NCI-H1694 treated with DMSO at 0.1 percent for 48 hours (cell line): ENCODE results near the gene DCDC2C.

Experiments
- DNase-seq: peaks from one replicate; lab custom pipeline; 2025; lab: John Stamatoyannopoulos, UW

Gene DCDC2C

DNA sequence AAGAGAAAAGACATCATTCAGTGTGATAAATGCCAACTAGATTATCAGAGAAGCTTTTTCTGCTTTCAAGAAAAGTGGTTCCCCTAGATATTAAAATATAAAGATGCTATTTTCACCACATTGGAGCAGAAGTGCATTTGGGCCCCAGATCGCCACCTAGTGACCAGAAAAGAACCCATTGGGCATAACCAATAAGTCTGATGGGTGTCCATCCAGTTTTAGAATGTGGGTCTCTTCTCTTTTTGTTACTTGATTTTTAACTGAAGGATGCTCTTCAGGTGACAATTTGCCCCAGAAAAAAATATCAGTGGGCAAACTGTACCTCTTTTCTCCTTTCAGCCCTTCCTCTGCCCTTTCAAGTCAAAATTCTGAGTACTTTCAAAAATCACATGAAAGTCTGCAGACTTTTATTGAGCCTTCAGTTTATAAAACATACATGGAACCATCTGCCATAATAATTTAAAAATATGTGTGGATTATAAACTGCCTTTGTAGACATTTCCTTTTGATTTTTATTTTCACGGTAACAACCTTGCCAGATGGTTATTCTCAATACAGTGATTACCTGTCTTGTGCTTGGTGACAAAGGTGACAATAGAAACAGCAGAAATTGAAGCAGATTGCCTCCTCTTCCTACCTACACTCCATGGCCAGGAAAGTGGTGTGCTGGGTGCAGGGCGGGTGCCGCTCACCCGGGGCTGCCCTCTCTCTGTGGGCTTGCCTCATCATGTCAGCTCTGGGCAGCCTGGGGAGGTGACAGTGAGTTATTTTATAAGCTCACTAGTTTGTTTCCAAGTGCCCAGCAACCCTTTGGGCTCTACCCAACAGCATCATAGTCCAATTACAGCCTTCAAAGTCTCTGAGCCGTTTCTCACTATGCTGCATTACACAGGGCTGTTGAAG, 124.5 kb downstream of the DCDC2C start:
- DNase-seq = peak; percentile 38

- no peak for DNase-seq
These were observed 127.4 kb downstream of the DCDC2C start for GRCh38 chr2:3830796-3831195.

DNA sequence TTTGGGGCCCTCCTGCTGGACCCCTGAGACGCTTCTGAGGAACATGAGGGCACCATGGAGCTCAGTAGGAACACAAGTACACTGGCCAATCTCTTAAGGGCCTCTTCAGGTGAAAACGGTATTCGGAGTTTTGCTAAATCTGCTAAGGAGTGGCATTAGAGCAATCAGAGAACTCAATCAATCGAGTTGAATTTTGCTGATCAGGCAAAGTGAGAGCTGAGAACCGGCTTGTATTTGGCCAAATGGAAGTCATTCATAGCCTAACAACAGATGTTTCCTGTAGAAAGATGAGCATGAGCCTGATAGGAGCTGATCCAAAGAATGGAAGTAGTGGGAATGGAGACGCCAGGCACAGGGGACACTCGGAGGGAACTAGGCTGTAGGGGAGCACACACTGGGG, 133.7 kb downstream of the DCDC2C start:
- DNase-seq = no peak

GRCh38 chr2:3838348-3838747, 135.0 kb downstream of the DCDC2C start:
- DNase-seq = no peak

DNA sequence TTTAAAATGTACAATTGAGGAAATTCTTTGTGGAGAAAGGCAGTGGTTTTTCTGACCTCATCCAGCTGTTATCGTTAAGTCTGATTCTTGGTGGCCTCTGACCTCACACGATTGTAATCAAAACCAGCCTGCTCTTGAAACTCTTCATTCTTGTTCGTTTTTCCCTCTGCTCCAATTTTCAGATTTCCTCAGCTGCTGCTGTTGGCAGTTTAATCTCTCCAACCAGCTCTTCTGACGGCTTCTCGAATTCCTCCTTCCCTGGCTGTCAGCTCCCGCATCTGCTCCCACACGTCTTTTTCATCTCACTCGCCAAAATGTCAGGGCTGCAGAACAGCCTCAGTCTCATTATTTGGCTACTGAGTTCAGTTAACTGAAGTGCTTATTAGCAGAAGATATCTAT, 136.1 kb downstream of the DCDC2C start:
- DNase-seq = no peak

- no peak for DNase-seq
These were observed 137.3 kb downstream of the DCDC2C start for GRCh38 chr2:3840611-3841155.

DNA sequence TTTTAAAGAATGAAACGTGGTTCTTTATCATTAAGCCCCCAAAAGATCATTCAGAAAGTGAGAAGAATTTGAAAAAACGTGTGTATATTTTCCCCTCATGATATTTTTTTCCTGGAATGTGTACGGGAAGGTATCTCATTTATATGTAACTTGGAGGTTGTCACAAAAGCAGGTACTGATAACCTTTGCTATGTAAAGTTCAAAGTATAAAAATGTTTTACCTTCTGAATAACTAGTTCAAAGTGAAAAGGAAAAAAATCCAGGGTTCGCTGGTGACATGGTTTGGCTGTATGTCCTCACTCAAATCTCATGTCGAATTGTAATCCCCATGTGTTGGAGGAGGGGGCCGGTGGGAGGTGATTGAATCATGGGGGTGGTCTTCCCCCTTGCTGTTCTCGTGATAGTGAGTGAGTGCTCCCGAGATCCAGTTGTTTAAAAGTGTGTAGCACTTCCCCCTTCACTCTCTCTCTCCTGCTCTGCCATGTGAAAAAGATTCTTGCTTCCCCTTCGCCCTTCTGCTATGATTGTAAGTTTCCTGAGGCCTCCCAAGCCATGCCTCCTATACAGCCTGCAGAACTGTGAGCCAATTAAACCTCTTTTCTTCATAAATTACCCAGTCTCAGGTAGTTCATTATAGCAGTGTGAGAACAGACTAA, 144.2 kb downstream of the DCDC2C start:
- DNase-seq = no peak

DNA sequence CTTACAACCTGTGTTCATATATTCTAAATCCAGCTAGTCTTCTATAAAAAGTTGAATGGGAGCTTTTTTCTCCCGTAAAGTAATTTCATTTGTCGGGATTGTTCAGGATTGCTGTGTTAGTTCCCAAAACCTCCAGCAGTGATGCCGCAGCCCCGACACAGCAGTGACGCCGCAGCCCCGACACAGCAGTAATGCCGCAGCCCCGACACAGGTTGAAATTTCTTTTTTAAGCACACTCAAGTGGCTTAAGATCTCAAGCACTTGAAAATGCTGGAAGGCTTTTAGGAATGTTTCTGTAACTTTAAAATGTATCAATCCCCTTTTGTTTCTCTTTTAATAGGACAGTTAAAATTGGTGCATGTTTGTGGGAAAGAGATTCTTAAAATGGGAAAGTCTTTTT, 145.4 kb downstream of the DCDC2C start:
- DNase-seq = no peak

GRCh38 chr2:3849213-3849612, 145.8 kb downstream of the DCDC2C start:
- no peak for DNase-seq

DNA sequence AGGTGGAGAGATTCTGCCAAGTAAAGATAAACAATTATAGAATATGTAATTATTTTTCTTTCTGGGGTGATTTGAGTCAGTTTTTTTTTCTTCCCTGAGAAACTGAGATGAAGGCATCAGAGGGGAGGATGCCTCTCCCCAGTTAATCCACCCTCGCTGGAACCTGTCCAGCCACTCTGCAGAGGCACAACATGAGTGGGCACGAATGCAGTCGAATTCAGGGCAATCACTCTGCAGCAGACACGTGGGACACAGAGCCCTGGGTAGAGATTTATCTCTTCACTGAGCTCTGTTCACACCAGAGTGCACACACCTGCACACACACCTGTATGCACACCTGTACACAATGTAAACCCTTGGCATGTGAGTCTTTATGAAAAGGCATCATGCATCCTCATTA, 154.2 kb downstream of the DCDC2C start:
- DNase-seq = no peak

DNA sequence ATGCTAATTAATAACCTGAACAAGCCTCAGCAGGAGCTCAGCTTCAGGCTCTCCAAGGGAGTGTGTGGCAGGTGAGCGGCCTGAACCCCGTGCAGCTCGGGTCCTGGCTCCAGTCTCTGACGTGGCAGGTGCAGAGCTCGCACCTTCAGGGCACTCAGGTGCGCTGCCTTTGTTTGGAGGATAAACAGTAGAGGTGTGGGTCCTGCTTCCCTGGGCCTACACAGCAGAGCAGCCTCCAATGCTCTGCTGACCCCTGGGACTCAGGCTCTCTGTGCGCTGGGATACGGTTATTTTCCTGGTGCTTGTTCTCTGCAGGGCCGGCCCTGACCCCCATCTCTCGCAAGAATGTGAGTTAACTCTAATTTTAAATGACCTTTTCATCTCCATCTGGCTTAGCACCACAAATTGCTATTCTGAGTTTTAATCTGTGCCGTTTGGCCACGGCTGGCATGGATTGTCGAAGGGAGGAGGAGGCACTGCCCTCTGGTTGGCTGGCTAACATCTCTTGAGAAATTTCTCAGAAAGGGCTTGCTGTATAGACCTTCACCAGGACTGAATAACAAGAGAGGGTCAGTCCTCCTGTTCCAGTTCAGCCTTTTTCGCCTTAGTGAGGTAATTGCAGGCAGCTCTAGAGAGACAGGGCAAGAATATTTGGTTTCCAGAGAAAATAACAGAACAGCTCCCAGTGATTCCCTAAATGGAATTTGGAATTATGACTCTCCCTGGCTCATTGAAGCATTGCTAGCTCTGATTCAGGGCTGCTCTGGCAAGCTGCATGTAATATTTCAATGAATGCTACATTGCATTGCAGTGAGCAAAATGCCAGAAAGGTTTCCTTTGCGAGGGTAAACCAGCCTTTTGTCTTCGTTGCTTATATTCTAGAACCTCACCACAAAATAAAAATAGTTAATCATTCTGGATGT, 161.8 kb downstream of the DCDC2C start:
- DNase-seq = no peak

- no peak for DNase-seq
These were observed 164.1 kb downstream of the DCDC2C start for GRCh38 chr2:3867469-3867868.

DNA sequence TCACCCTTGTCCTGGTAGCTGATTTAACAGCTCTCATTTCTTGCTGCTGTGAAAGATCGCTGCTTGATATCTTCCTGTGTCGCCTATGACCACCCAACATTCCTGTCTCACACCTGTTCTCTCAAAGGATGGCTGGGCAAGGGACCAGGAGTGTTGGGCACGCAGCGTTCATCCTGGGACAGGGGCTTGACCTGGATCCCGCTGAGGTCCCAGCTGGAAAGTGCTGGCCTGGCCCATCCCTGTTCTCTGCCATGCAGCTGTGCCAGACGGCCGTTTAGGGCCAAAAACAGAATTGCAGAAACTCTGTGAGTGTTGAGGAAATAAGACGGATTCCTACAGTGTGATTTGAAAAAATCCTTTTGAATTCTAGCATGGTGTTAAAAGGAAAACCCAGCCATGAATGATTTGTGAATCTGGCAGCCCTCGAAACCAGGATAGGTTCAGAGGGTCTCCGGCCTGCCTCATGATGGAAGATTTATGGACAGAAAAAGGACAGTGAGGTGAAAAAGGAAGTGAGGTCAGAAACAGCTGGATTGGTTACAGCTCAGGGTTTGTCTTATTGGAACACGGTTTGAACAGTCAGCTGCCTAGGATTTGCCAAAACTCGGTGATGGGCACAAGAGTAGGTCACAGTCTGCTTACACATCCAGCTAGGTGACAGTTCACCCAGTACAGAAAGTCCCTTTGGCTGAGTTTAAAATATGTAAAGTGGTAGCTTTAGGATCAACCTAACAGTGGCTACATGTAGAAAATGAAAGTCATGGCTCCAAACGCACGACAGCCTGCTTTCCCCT, 164.8 kb downstream of the DCDC2C start:
- DNase-seq = no peak

DNA sequence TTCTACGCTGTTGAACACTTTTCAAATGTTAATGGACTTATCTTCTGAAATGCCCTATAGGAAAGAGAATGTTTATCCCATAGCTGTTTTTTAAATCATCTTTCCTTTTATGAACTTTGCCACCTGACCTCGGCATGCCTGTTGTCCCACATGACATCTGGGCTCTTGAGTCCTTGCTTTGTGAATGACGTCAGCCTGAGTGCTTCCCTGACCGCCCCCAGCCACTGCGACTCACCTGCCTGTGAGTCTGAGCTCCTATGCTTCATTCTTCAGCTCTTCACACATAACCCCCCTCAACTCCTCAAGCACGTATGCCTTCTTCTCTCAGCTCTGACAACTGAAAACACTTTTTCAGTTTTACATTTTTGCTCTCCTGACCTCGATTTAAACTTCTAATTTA, 166.8 kb downstream of the DCDC2C start:
- DNase-seq = no peak

- no peak for DNase-seq
These were observed 167.6 kb downstream of the DCDC2C start for GRCh38 chr2:3871002-3871401.

GRCh38 chr2:3872451-3872850, 169.1 kb downstream of the DCDC2C start:
- DNase-seq = no peak

DNA sequence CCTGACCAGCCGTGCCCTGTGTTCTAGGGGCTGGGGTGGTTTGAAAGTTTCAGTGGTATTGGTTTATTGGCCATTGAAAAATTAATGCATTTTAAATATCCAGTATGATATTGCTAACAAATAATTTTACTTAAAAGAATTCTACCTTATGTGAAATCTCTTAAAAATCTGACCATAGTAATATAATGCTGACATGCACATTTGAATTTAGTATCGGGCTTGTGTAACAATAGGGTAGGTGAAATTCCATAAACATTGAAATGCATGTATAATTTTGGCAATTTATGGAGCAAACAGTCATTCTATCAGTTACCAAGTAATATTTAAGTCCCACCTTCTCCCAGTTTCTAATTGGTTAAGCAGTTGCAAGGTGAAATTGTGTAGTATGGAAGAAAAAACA, 170.5 kb downstream of the DCDC2C start:
- no peak for DNase-seq

GRCh38 chr2:3876221-3876620, 172.8 kb downstream of the DCDC2C start:
- no peak for DNase-seq

GRCh38 chr2:3876685-3877084, 173.3 kb downstream of the DCDC2C start:
- DNase-seq = peak; percentile 59

- no peak for DNase-seq
These were observed 182.6 kb downstream of the DCDC2C start for GRCh38 chr2:3885629-3886628.
